GM21447 (cell line): ENCODE measurements around the gene INS.
"Not testable (repeated sequence)": the region's sequence is repeated elsewhere in the genome, so short reads cannot be mapped to it uniquely, and the experiment has no call there.

Source experiments
- ATAC-seq: cut with Tn5 transposase; IDR thresholded peaks from one replicate; pipeline ENCODE4 v1.9.1; 2021; ENCODE audit not compliant: unreplicated experiment

The INS gene

GRCh38 chr11:2182692-2183474, 21.9 kb upstream of the INS start:
- ATAC-seq, result no peak

- ATAC-seq, result no peak
These were observed 21.1 kb upstream of the INS start for GRCh38 chr11:2182075-2182474.

- ATAC-seq, result no peak
These were observed 19.9 kb upstream of the INS start for GRCh38 chr11:2180789-2181370.

GRCh38 chr11:2180347-2180746, 19.3 kb upstream of the INS start:
- no peak for ATAC-seq

- no peak for ATAC-seq
These were observed 18.5 kb upstream of the INS start for GRCh38 chr11:2179516-2179915.

GRCh38 chr11:2178906-2179494, 18.0 kb upstream of the INS start:
- no peak for ATAC-seq

- not testable (repeated sequence) for ATAC-seq
These were observed 17.2 kb upstream of the INS start for GRCh38 chr11:2178055-2178773.

GRCh38 chr11:2177076-2177475, 16.1 kb upstream of the INS start:
- no peak for ATAC-seq

- no peak for ATAC-seq
These were observed 15.4 kb upstream of the INS start for GRCh38 chr11:2176389-2176900.

GRCh38 chr11:2175659-2176058, 14.7 kb upstream of the INS start:
- no peak for ATAC-seq

GRCh38 chr11:2174361-2174760, 13.4 kb upstream of the INS start:
- ATAC-seq, result no peak

- ATAC-seq, result no peak
These were observed 12.8 kb upstream of the INS start for GRCh38 chr11:2173761-2174160.

GRCh38 chr11:2173150-2173693, 12.2 kb upstream of the INS start:
- ATAC-seq, result no peak

- ATAC-seq, result no peak
These were observed 11.7 kb upstream of the INS start for GRCh38 chr11:2172676-2173075.

GRCh38 chr11:2171591-2172003, 10.6 kb upstream of the INS start, which contains the start of gene TH:
Gene TH (minus strand): TSS chr11:2171815. CDS start chr11:2171786, 29 bp downstream.
- ATAC-seq, result no peak

- ATAC-seq, result no peak
These were observed 8.9 kb upstream of the INS start for GRCh38 chr11:2169626-2170570.

- ATAC-seq, result no peak
These were observed 8.0 kb upstream of the INS start for GRCh38 chr11:2169005-2169378.

- ATAC-seq, result no peak
These were observed 7.4 kb upstream of the INS start for GRCh38 chr11:2168286-2169004.
